HG03139 (cell line): ENCODE measurements around the gene FAM107B.

Experiments
- ATAC-seq: cut with Tn5 transposase; IDR thresholded peaks from one replicate; pipeline ENCODE4 v1.9.1; 2021; ENCODE audit not compliant: unreplicated experiment

The FAM107B gene

GRCh38 chr10:14585287-14586193 is 189.2 kb downstream of the FAM107B start:
- ATAC-seq, result no peak

- no peak for ATAC-seq
These were observed 190.0 kb downstream of the FAM107B start for GRCh38 chr10:14584661-14585060.

GRCh38 chr10:14583967-14584366 is 190.7 kb downstream of the FAM107B start:
- no peak for ATAC-seq

GRCh38 chr10:14583252-14583651 is 191.4 kb downstream of the FAM107B start:
- no peak for ATAC-seq

GRCh38 chr10:14581553-14582321 is 193.0 kb downstream of the FAM107B start:
- no peak for ATAC-seq

- no peak for ATAC-seq
These were observed 193.9 kb downstream of the FAM107B start for GRCh38 chr10:14580671-14581332.

GRCh38 chr10:14579405-14579804 is 195.3 kb downstream of the FAM107B start:
- ATAC-seq, result no peak

GRCh38 chr10:14578060-14578952 is 196.4 kb downstream of the FAM107B start:
- no peak for ATAC-seq

- no peak for ATAC-seq
These were observed 199.8 kb downstream of the FAM107B start for GRCh38 chr10:14574885-14575284.

- no peak for ATAC-seq
These were observed 200.4 kb downstream of the FAM107B start for GRCh38 chr10:14574291-14574690.

GRCh38 chr10:14573666-14574261 is 200.9 kb downstream of the FAM107B start:
- no peak for ATAC-seq

GRCh38 chr10:14572811-14573210 is 201.9 kb downstream of the FAM107B start:
- ATAC-seq, result no peak

GRCh38 chr10:14571866-14572507 is 202.7 kb downstream of the FAM107B start:
- no peak for ATAC-seq

- no peak for ATAC-seq
These were observed 203.9 kb downstream of the FAM107B start for GRCh38 chr10:14570800-14571199.

- ATAC-seq, result no peak
These were observed 205.2 kb downstream of the FAM107B start for GRCh38 chr10:14569274-14570060.

GRCh38 chr10:14567421-14567820 is 207.3 kb downstream of the FAM107B start:
- ATAC-seq, result no peak

- ATAC-seq, result no peak
These were observed 208.2 kb downstream of the FAM107B start for GRCh38 chr10:14566498-14566897.

GRCh38 chr10:14565199-14565598 is 209.5 kb downstream of the FAM107B start:
- ATAC-seq, result no peak

- ATAC-seq, result no peak
These were observed 210.4 kb downstream of the FAM107B start for GRCh38 chr10:14564268-14564744.
